Measurements from ENCODE around the gene TRIM22.
"Not testable (repeated sequence)": the region's sequence is repeated elsewhere in the genome, so short reads cannot be mapped to it uniquely, and the experiment has no call there.

The TRIM22 gene

GRCh38 chr11:5684036-5684645 is 5.4 kb upstream of the TRIM22 start:
- no peak for DNase-seq (ENCODE audit: low read depth)
- H3K4me3 ChIP-seq (ENCODE audit: low read depth, low read length): peak overlapping the region; percentile 49
- no peak for TF ChIP-seq CTCF (IDR thresholded peaks at IDR 0.05; ENCODE audit: low read depth, low read length, missing control alignments)

- peak within 1 kb of the TSS; percentile 49 for H3K4me3 ChIP-seq (ENCODE audit: low read depth, low read length)
- DNase-seq (ENCODE audit: low read depth): peak; percentile 77
- TF ChIP-seq CTCF (IDR thresholded peaks at IDR 0.05; ENCODE audit: low read depth, low read length, missing control alignments): peak; percentile 85
These were observed 4.8 kb upstream of the TRIM22 start, which contains the start of gene TRIM5 for GRCh38 chr11:5684646-5685362. Gene TRIM5, minus strand, starts transcription at chr11:5685074. Its CDS starts 4,897 bp downstream, at chr11:5680177.

- DNase-seq (ENCODE audit: low read depth): no peak
- H3K4me3 ChIP-seq (ENCODE audit: low read depth, low read length): no peak overlapping the region
- TF ChIP-seq CTCF (IDR thresholded peaks at IDR 0.05; ENCODE audit: low read depth, low read length, missing control alignments): no peak
These were observed 3.2 kb upstream of the TRIM22 start for GRCh38 chr11:5686426-5686825.

GRCh38 chr11:5688482-5688881 is 1.1 kb upstream of the TRIM22 start:
- no peak overlapping the region for H3K4me3 ChIP-seq (ENCODE audit: low read depth, low read length)
- TF ChIP-seq CTCF (IDR thresholded peaks at IDR 0.05; ENCODE audit: low read depth, low read length, missing control alignments): no peak
- no peak for DNase-seq (ENCODE audit: low read depth)

- H3K4me3 ChIP-seq (ENCODE audit: low read depth, low read length): peak overlapping the region; percentile 62
- no peak for TF ChIP-seq CTCF (IDR thresholded peaks at IDR 0.05; ENCODE audit: low read depth, low read length, missing control alignments)
- DNase-seq (ENCODE audit: low read depth): no peak
These were observed 626 bp downstream of the TRIM22 start for GRCh38 chr11:5690216-5690615.

- no peak for DNase-seq (ENCODE audit: low read depth)
- H3K4me3 ChIP-seq (ENCODE audit: low read depth, low read length): peak overlapping the region; percentile 62
- TF ChIP-seq CTCF (IDR thresholded peaks at IDR 0.05; ENCODE audit: low read depth, low read length, missing control alignments): no peak
These were observed 1.1 kb downstream of the TRIM22 start for GRCh38 chr11:5690736-5691135.

- peak overlapping the region; percentile 62 for H3K4me3 ChIP-seq (ENCODE audit: low read depth, low read length)
These were observed 1.8 kb downstream of the TRIM22 start for GRCh38 chr11:5691238-5691963.

More at GRCh38 chr11:5691238-5691963, 1.8 kb downstream of the TRIM22 start:
- DNase-seq (ENCODE audit: low read depth): not testable (repeated sequence)
